ENCODE data around the gene PAK5. TPM values are rescaled to one million over a fixed set of nuclear protein-coding genes. Genes with fewer than 3 reads are reported as not detected.

The PAK5 gene
- polyA plus RNA-seq, 2 of the 4 experiments (the other 2 are of a cell fraction): 0.01 TPM; not detected in 1

GRCh38 chr20:9590189-9590588 lies 248.7 kb downstream of the PAK5 start:
- ChIA-PET CTCF (interaction anchor here (0.7 to 3.0 kb wide), 4 partner anchors 19 to 358 kb away, joined by 3 to 14 read pairs (median 4); no protein-coding TSS in a partner anchor), POLR2A (interaction anchor here (0.6 kb wide), 1 partner anchor 102 kb away, joined by 3 read pairs; no protein-coding TSS in a partner anchor)
- H3K4me1 ChIP-seq: peaks cover 48% of the 10 kb centered on the region
- DNase-seq (ENCODE audit: low read depth in 1 of 2, low spot score in 1 of 2) (peak in 1 of 2 experiments; percentile 69), ATAC-seq (peak; percentile 63 to 84; a peak in 5 of 6 replicates), FAIRE-seq (peak; percentile 83)
- H3K4me2 ChIP-seq: peak overlapping the region; percentile 61
- H3K4me3 ChIP-seq: no peak overlapping the region
- TF ChIP-seq MAX (IDR thresholded peaks at IDR 0.05) (peak; percentile 69), NFE2L2 (conservative IDR thresholded peaks at IDR 0.05; ENCODE audit: low read length) (no peak), E2F6 (IDR thresholded peaks at IDR 0.05; ENCODE audit: borderline replicate concordance, low read depth) (no peak), HMGXB4 (CRISPR knock-in tag; IDR thresholded peaks at IDR 0.05; ENCODE audit: borderline replicate concordance) (no peak), CBX2 (IDR thresholded peaks at IDR 0.05; ENCODE audit: borderline replicate concordance, low read depth) (no peak), PHF8 (IDR thresholded peaks at IDR 0.05; ENCODE audit: borderline replicate concordance, low read depth) (no peak), ZFP36 (IDR thresholded peaks at IDR 0.05; ENCODE audit: borderline replicate concordance, partially characterized antibody) (no peak), FOSL2 (IDR thresholded peaks at IDR 0.05) (no peak), FOSL2 (CRISPR knock-in tag; IDR thresholded peaks at IDR 0.05) (peak; percentile 60), CBX8 (IDR thresholded peaks at IDR 0.05) (no peak), SMC3 (IDR thresholded peaks at IDR 0.05) (no peak), JUN (IDR thresholded peaks at IDR 0.05) (no peak), MAZ (IDR thresholded peaks at IDR 0.05; ENCODE audit: borderline replicate concordance, low read depth, low read length) (no peak), USF2 (IDR thresholded peaks at IDR 0.05) (peak; percentile 29; the same call in 1 of the 2 replicates), TP53 (CRISPR knock-in tag; IDR thresholded peaks at IDR 0.05) (no peak), GATA3 (IDR thresholded peaks at IDR 0.05; ENCODE audit: borderline replicate concordance) (peak; percentile 55; the same call in 1 of the 2 replicates), CHD2 (IDR thresholded peaks at IDR 0.05; ENCODE audit: low read length, partially characterized antibody) (no peak), PBX3 (IDR thresholded peaks at IDR 0.05) (no peak), HOXA7 (CRISPR knock-in tag; IDR thresholded peaks at IDR 0.05) (no peak), HOXB5 (CRISPR knock-in tag; IDR thresholded peaks at IDR 0.05) (no peak), HDAC2 (IDR thresholded peaks at IDR 0.05) (no peak), TFCP2L1 (CRISPR knock-in tag; IDR thresholded peaks at IDR 0.05) (no peak), RCOR1 (IDR thresholded peaks at IDR 0.05; ENCODE audit: low read depth, low read length) (no peak), ZNF302 (CRISPR knock-in tag; IDR thresholded peaks at IDR 0.05) (no peak), JUNB (IDR thresholded peaks at IDR 0.05) (peak; percentile 68), HES2 (IDR thresholded peaks at IDR 0.05) (no peak), RNF2 (IDR thresholded peaks at IDR 0.05; ENCODE audit: borderline replicate concordance, low read depth) (no peak), FOXS1 (CRISPR knock-in tag; IDR thresholded peaks at IDR 0.05) (no peak), HOXB13 (CRISPR knock-in tag; IDR thresholded peaks at IDR 0.05; ENCODE audit: low read depth) (no peak), BHLHE40 (IDR thresholded peaks at IDR 0.05; ENCODE audit: low read depth, low read length) (no peak), REST (IDR thresholded peaks at IDR 0.05) (no peak), BCL3 (IDR thresholded peaks at IDR 0.05) (no peak), FOSB (CRISPR knock-in tag; IDR thresholded peaks at IDR 0.05) (no peak)
- peak overlapping the region; percentile 61 to 77 for H3K27ac ChIP-seq
- WGBS (ENCODE audit: missing lambda C conversion rate): 0% methylated on average over 1 of the region's 1 CpG
- H3K9me3 ChIP-seq: 0 out of 3 replicates have a peak, but pooled peaks cover 6% of the 10 kb centered on the region
